H1 (cell line): ENCODE measurements around the gene GFOD1. TPM values are rescaled to one million over a fixed set of nuclear protein-coding genes. Genes with fewer than 3 reads are reported as not detected.

Experiments used
- CTCF ChIA-PET: fragments of 300-600 bp; sonication (Branson Sonifier 250); formaldehyde crosslinking; loops from one replicate; lab custom pipeline; 2021; ENCODE audit not compliant: partially characterized antibody; lab: Charles Lee
- POLR2A ChIA-PET: fragments of 300-600 bp; sonication (Branson Sonifier 250); formaldehyde crosslinking; loops from one replicate; lab custom pipeline; 2021; ENCODE audit warnings: inconsistent platforms; ENCODE audit not compliant: partially characterized antibody; lab: Charles Lee
- DNase-seq, 2 experiments: peaks; one replicate each; pipeline versions ENCODE4 v3.0.0 to v3.0.0-alpha.2; 2010 to 2022; ENCODE audit warnings: low spot score in 2 of 2, low read depth in 1 of 2, mixed read lengths in 1 of 2
- FAIRE-seq: peaks from 2 replicates; lab custom pipeline; 2011; peaks lifted over from hg19 to GRCh38; lab: Jason Lieb, UNC
- H2AFZ ChIP-seq: 2 replicates; pipeline ENCODE4 v1.8.1; 2012; ENCODE audit warnings: low read length, inconsistent platforms
- H2AK5ac ChIP-seq: 2 replicates; pipeline ENCODE4 v1.6.1; 2013; ENCODE audit warnings: low read depth, low read length
- H2BK120ac ChIP-seq: replicated peaks from 2 replicates; pipeline ENCODE3; 2013; ENCODE audit warnings: low read depth, low read length, inconsistent platforms
- H2BK12ac ChIP-seq: 2 replicates; pipeline ENCODE4 v1.6.1; 2013; ENCODE audit warnings: low read depth, low read length
- H2BK15ac ChIP-seq: 2 replicates; pipeline ENCODE4 v1.6.1; 2013; ENCODE audit warnings: low read length
- H2BK20ac ChIP-seq: 2 replicates; pipeline ENCODE4 v1.6.1; 2013; ENCODE audit warnings: low read length
- H2BK5ac ChIP-seq: 2 replicates; pipeline ENCODE4 v1.6.1; 2013; ENCODE audit warnings: low read depth, low read length
- H3K14ac ChIP-seq: 2 replicates; pipeline ENCODE4 v1.6.1; 2013; ENCODE audit warnings: inconsistent platforms; ENCODE audit not compliant: insufficient read length
- H3K18ac ChIP-seq: 2 replicates; pipeline ENCODE4 v1.6.1; 2013; ENCODE audit warnings: low read length; ENCODE audit errors: extremely low read depth
- H3K23ac ChIP-seq: 2 replicates; pipeline ENCODE4 v1.6.1; 2013; ENCODE audit warnings: inconsistent platforms; ENCODE audit not compliant: insufficient read length
- H3K23me2 ChIP-seq: 2 replicates; pipeline ENCODE4 v1.6.1; 2013; ENCODE audit warnings: low read depth, low read length
- H3K27ac ChIP-seq: 2 replicates; pipeline ENCODE4 v1.6.1; 2011; ENCODE audit warnings: low read depth, low read length, inconsistent platforms
- H3K27me3 ChIP-seq, 4 experiments: replicated peaks in 1 of 4; 1 replicate in 1 of 4; 2 replicates in 3 of 4; pipeline versions ENCODE4 v1.6.1 to v1.8.1; 2011 to 2013; ENCODE audit warnings: low read length in 3 of 4, mild to moderate bottlenecking in 3 of 4, inconsistent platforms in 2 of 4, mixed read lengths in 2 of 4, moderate library complexity in 1 of 4; ENCODE audit not compliant: control insufficient read depth in 3 of 4, insufficient read depth in 3 of 4; ENCODE audit errors: extremely low read depth in 1 of 4
- H3K36me3 ChIP-seq, 4 experiments: 2 replicates each; pipeline versions ENCODE4 v1.6.1 to v1.8.1; 2011 to 2013; ENCODE audit warnings: mild to moderate bottlenecking in 4 of 4, low read length in 3 of 4, moderate library complexity in 2 of 4, control low read depth in 1 of 4, inconsistent platforms in 1 of 4; ENCODE audit not compliant: insufficient read depth in 4 of 4, control insufficient read depth in 2 of 4
- H3K4ac ChIP-seq: replicated peaks from 2 replicates; pipeline ENCODE3; 2013; ENCODE audit warnings: low read length, low read depth, mixed read lengths, inconsistent platforms; ENCODE audit not compliant: insufficient read length
- H3K4me1 ChIP-seq, 4 experiments: replicated peaks in 1 of 4; 1 replicate in 1 of 4; 2 replicates in 3 of 4; pipeline versions ENCODE4 v1.6.1 to v1.8.1; 2011 to 2013; ENCODE audit warnings: low read length in 3 of 4, inconsistent platforms in 2 of 4, mixed read lengths in 1 of 4; ENCODE audit not compliant: insufficient read depth in 4 of 4, control insufficient read depth in 3 of 4
- H3K4me2 ChIP-seq, 2 experiments: 2 replicates each; pipeline versions ENCODE4 v1.6.1 to v1.8.1; 2011 to 2013; ENCODE audit warnings: low read depth in 2 of 2, low read length in 2 of 2, control low read depth in 1 of 2, inconsistent platforms in 1 of 2, mild to moderate bottlenecking in 1 of 2; ENCODE audit not compliant: insufficient read depth in 1 of 2
- H3K4me3 ChIP-seq, 4 experiments: fragments of 200-600, 300-600 bp in 1 of 4; sonication (generic), shearing (Covaris generic), sonication (Bioruptor Twin) in 1 of 4; 2 replicates each; pipeline versions ENCODE4 v1.5.1 to v1.8.1; 2011 to 2016; ENCODE audit warnings: low read length in 4 of 4, low read depth in 3 of 4, control low read depth in 2 of 4, inconsistent platforms in 2 of 4, mild to moderate bottlenecking in 2 of 4, mixed read lengths in 1 of 4, moderate library complexity in 1 of 4; ENCODE audit not compliant: insufficient read depth in 2 of 4; ENCODE audit errors: extremely low read depth in 1 of 4
- H3K56ac ChIP-seq: replicated peaks from 2 replicates; pipeline ENCODE3; 2013; ENCODE audit warnings: low read depth, mild to moderate bottlenecking, mixed read lengths, low read length, inconsistent platforms; ENCODE audit not compliant: insufficient read length
- H3K79me1 ChIP-seq: 2 replicates; pipeline ENCODE4 v1.6.1; 2013; ENCODE audit warnings: low read depth, low read length, control low read depth
- H3K79me2 ChIP-seq, 2 experiments: 2 replicates each; pipeline versions ENCODE4 v1.6.1 to v1.8.1; 2012 to 2013; ENCODE audit warnings: low read length in 2 of 2, mild to moderate bottlenecking in 2 of 2, inconsistent platforms in 1 of 2; ENCODE audit not compliant: insufficient read depth in 2 of 2, control insufficient read depth in 1 of 2
- H3K9ac ChIP-seq, 4 experiments: replicated peaks in 1 of 4; 1 replicate in 1 of 4; 2 replicates in 3 of 4; pipeline versions ENCODE4 v1.6.1 to v1.8.1; 2011 to 2013; ENCODE audit warnings: low read depth in 3 of 4, low read length in 3 of 4, control low read depth in 2 of 4, mild to moderate bottlenecking in 2 of 4, moderate library complexity in 2 of 4, inconsistent platforms in 1 of 4; ENCODE audit errors: extremely low read depth in 1 of 4
- H3K9me3 ChIP-seq, 2 experiments: 2 replicates each; pipeline versions ENCODE4 v1.6.1 to v1.8.1; 2012 to 2013; ENCODE audit warnings: mild to moderate bottlenecking in 2 of 2, moderate library complexity in 2 of 2, control low read depth in 1 of 2, inconsistent platforms in 1 of 2, low read depth in 1 of 2, low read length in 1 of 2, mixed read lengths in 1 of 2; ENCODE audit not compliant: insufficient read depth in 2 of 2
- H4K20me1 ChIP-seq, 2 experiments: replicated peaks in 1 of 2; 2 replicates each; pipeline versions ENCODE3 to v1.8.1; 2011 to 2013; ENCODE audit warnings: inconsistent platforms in 2 of 2, low read length in 2 of 2, mild to moderate bottlenecking in 1 of 2; ENCODE audit not compliant: insufficient read depth in 2 of 2, control insufficient read depth in 1 of 2
- H4K5ac ChIP-seq: 2 replicates; pipeline ENCODE4 v1.6.1; 2013; ENCODE audit warnings: low read length, low read depth, mixed read lengths, inconsistent platforms; ENCODE audit not compliant: insufficient read length
- H4K8ac ChIP-seq: 2 replicates; pipeline ENCODE4 v1.8.0; 2013; ENCODE audit warnings: mild to moderate bottlenecking, moderate library complexity, low read length, inconsistent platforms; ENCODE audit not compliant: insufficient read depth; ENCODE audit errors: extremely low read depth
- H4K91ac ChIP-seq: replicated peaks from 2 replicates; pipeline ENCODE3; 2013; ENCODE audit warnings: low read length, mixed read lengths, inconsistent platforms; ENCODE audit not compliant: insufficient read length
- FOSL1 ChIP-seq: IDR thresholded peaks from 2 replicates; pipeline ENCODE4 v1.6.1; 2011; ENCODE audit warnings: mild to moderate bottlenecking, low read depth, low read length, moderate library complexity; ENCODE audit not compliant: insufficient read depth
- SUZ12 ChIP-seq: fragments of 200-600 bp; sonication (generic); IDR thresholded peaks from 2 replicates; pipeline ENCODE4 v1.6.1; 2012; ENCODE audit warnings: mild to moderate bottlenecking, inconsistent platforms, low read length, moderate library complexity, mixed read lengths
- TCF12 ChIP-seq: IDR thresholded peaks from 2 replicates; pipeline ENCODE4 v1.6.1; 2011; ENCODE audit warnings: low read depth, mild to moderate bottlenecking, low read length
- WGBS, 2 experiments: shearing (Covaris generic) in 1 of 2; methylation state at CpG; one replicate each; pipeline versions ENCODE4 v1.1.6 to v1.1.7; 2013 to 2015; ENCODE audit warnings: low lambda C conversion rate in 2 of 2, mixed read lengths in 2 of 2, inconsistent platforms in 1 of 2, low coverage in 1 of 2, missing lambda C conversion rate in 1 of 2; ENCODE audit not compliant: insufficient replicate concordance in 2 of 2, insufficient coverage in 1 of 2, insufficient read length in 1 of 2; ENCODE audit errors: extremely low coverage in 1 of 2, missing lambda C conversion rate in 1 of 2; 5-methylcytosine and 5-hydroxymethylcytosine counted together
- polyA plus RNA-seq, 7 experiments: library from polyadenylated mRNA; depleted of rRNA in 3 of 7; stranded (reverse) in 5 of 7; unstranded in 2 of 7; fragments of >200 nt in 5 of 7; fragments of 200-250 nt in 2 of 7; gene quantifications; 1 replicate in 5 of 7; 2 replicates in 1 of 7; 4 replicates in 1 of 7; pipeline versions ENCODE4 v1.2.1 to v1.2.3, GENCODE V29; 2011 to 2013; ENCODE audit warnings: missing spikeins in 2 of 7, mixed read lengths in 2 of 7
- total RNA-seq: library from RNA; stranded (reverse); fragmentation: NEBNext Ultra II Directional; extraction: Animal tissue kit (Norgen Biotek cat#: 25700); gene quantifications from 2 replicates; pipeline ENCODE4 v1.2.1, GENCODE V29; 2021
- TF ChIP-seq, protein P1 (sequence below), 3 experiments: IDR thresholded peaks; 1 replicate in 2 of 3; 2 replicates in 1 of 3; pipeline versions ENCODE4 v1.5.1 to v1.6.1; 2011; ENCODE audit warnings: low read length in 3 of 3, mild to moderate bottlenecking in 3 of 3, inconsistent platforms in 2 of 3, low read depth in 1 of 3, moderate library complexity in 1 of 3; ENCODE audit not compliant: insufficient read depth in 1 of 3; ENCODE audit errors: control extremely low read depth in 1 of 3
- TF ChIP-seq, protein P2 (sequence below): IDR thresholded peaks from 2 replicates; pipeline ENCODE4 v1.6.1; 2012; ENCODE audit warnings: inconsistent platforms

The GFOD1 gene
- total and polyA plus RNA-seq, 2 of the 8 experiments (the other 6 are each of a cell fraction or from before 2014, with no cell fraction given) = 2.5 to 8.8 TPM

DNA sequence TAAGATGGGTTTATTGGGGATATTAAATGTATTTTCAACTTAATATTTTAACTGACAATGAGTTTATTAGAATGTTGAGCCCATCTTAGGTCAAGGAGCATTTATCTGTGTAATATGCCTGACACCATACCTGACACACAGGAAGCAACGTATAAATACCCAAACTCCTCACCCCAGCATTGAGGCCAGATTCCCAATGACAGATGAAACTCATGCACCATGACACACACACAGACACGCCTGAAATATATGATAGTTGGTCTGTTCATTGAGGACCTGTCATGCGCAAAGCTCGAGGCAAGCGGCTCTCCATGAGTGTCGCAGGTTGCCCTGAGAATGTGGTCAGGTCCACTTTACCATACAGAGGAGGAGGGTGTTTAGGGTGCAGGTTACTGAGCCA is 64.1 kb downstream of the GFOD1 start:
- Histone ChIP-seq H3K56ac (peak overlapping the region; percentile 8), H2BK5ac (peak overlapping the region; percentile 95), H3K27ac (peak overlapping the region; percentile 81), H4K20me1 (no peaks in the 10 kb centered on the region), H3K23ac (no peak overlapping the region), H4K91ac (peak overlapping the region; percentile 94), H4K8ac (no peak overlapping the region; the same call in 1 of the 2 replicates), H3K79me1 (no peaks in the 10 kb centered on the region; the same call in 1 of the 2 replicates), H2BK120ac (peak overlapping the region; percentile 98), H3K18ac (peak overlapping the region; percentile 14), H3K4me1 (peaks cover 18 to 28% (median 22%) of the 10 kb centered on the region in 4 experiments), H3K4me3 (peak overlapping the region in 1 of 4 experiments; percentile 37; a peak in 1 of 8 replicates), H3K4ac (peak overlapping the region; percentile 98), H3K9ac (no peak overlapping the region), H3K79me2 (no peaks in the 10 kb centered on the region; a peak in 1 of 4 replicates), H2AK5ac (peak overlapping the region; percentile 91), H3K23me2 (no peaks in the 10 kb centered on the region), H3K27me3 (no peaks in the 10 kb centered on the region), H3K9me3 (no peaks in the 10 kb centered on the region), H2BK15ac (no peak overlapping the region), H4K5ac (peak overlapping the region; percentile 15), H2BK12ac (peak overlapping the region; percentile 91), H2AFZ (no peak overlapping the region), H2BK20ac (peak overlapping the region; percentile 69), H3K36me3 (no peaks in the 10 kb centered on the region), H3K14ac (no peak overlapping the region), H3K4me2 (peak overlapping the region; percentile 56 to 61; a peak in 2 of 4 replicates)
- DNase-seq (no peak), FAIRE-seq (no peak)
- ChIA-PET CTCF (interaction anchor here (2.0 kb wide), 1 partner anchor 65 kb away, joined by 6 read pairs; no protein-coding TSS in a partner anchor), POLR2A (interaction anchor here (0.6 to 2.4 kb wide), 13 partner anchors 8 to 193 kb away, joined by 3 to 13 read pairs (median 5); partner anchors contain the start of genes GFOD1 and SIRT5)
- TF ChIP-seq FOSL1 = no peak
- TF ChIP-seq SUZ12 = no peak
- TF ChIP-seq, protein P1, sequence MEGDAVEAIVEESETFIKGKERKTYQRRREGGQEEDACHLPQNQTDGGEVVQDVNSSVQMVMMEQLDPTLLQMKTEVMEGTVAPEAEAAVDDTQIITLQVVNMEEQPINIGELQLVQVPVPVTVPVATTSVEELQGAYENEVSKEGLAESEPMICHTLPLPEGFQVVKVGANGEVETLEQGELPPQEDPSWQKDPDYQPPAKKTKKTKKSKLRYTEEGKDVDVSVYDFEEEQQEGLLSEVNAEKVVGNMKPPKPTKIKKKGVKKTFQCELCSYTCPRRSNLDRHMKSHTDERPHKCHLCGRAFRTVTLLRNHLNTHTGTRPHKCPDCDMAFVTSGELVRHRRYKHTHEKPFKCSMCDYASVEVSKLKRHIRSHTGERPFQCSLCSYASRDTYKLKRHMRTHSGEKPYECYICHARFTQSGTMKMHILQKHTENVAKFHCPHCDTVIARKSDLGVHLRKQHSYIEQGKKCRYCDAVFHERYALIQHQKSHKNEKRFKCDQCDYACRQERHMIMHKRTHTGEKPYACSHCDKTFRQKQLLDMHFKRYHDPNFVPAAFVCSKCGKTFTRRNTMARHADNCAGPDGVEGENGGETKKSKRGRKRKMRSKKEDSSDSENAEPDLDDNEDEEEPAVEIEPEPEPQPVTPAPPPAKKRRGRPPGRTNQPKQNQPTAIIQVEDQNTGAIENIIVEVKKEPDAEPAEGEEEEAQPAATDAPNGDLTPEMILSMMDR (IDR thresholded peaks at IDR 0.05; ENCODE audit: control extremely low read depth in 1 of 3, insufficient read depth in 1 of 3, low read depth in 1 of 3, low read length in 3 of 3) = no peak
- TF ChIP-seq TCF12 = no peak
- TF ChIP-seq, protein P2, sequence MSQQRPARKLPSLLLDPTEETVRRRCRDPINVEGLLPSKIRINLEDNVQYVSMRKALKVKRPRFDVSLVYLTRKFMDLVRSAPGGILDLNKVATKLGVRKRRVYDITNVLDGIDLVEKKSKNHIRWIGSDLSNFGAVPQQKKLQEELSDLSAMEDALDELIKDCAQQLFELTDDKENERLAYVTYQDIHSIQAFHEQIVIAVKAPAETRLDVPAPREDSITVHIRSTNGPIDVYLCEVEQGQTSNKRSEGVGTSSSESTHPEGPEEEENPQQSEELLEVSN = no peak
- 78% methylated on average over 6 of the region's 6 CpGs; no CpG with 5 or more reads in 1 of the 2 experiments for WGBS, 2 experiments
